Activated CD4-positive, alpha-beta T cell treated with anti-CD3 and anti-CD28 coated beads, Interleukin-2, amount 10 ng/mL, durations not matched to agents 24 days and 14 days (primary cell): Measurements from ENCODE around the gene STARD3. TPM values are rescaled to one million over a fixed set of nuclear protein-coding genes. Genes with fewer than 3 reads are reported as not detected.
"Not testable (repeated sequence)": the region's sequence is repeated elsewhere in the genome, so short reads cannot be mapped to it uniquely, and the experiment has no call there.

Source experiments
- DNase-seq: peaks from one replicate; pipeline ENCODE4 v3.0.0; 2022
- H3K27ac Mint-ChIP-seq: one replicate; pipeline ENCODE4 v1.8.0; 2022; ENCODE audit warnings: mild to moderate bottlenecking, mixed read lengths
- H3K27me3 Mint-ChIP-seq: one replicate; pipeline ENCODE4 v1.8.0; 2022; ENCODE audit warnings: mixed read lengths
- H3K36me3 Mint-ChIP-seq: one replicate; pipeline ENCODE4 v1.8.0; 2022; ENCODE audit warnings: low read depth, mild to moderate bottlenecking, mixed read lengths
- H3K4me1 Mint-ChIP-seq: one replicate; pipeline ENCODE4 v1.8.0; 2021; ENCODE audit warnings: mixed read lengths
- H3K4me3 Mint-ChIP-seq: one replicate; pipeline ENCODE4 v1.8.0; 2022; ENCODE audit warnings: mild to moderate bottlenecking, moderate library complexity, mixed read lengths
- H3K9me3 Mint-ChIP-seq: one replicate; pipeline ENCODE4 v1.8.0; 2021; ENCODE audit warnings: mixed read lengths
- intact Hi-C: fragments of 100-400 bp; cut with micrococcal nuclease; formaldehyde crosslinking; loops from one replicate; pipeline ENCODE4 v1.15.1; 2023
- total RNA-seq: library from RNA; stranded (reverse); gene quantifications from 2 replicates; pipeline ENCODE4 v1.2.3, GENCODE V29; 2022

The STARD3 gene
- total RNA-seq, 1 donor from 2014 or later, result 53.6 TPM

DNA sequence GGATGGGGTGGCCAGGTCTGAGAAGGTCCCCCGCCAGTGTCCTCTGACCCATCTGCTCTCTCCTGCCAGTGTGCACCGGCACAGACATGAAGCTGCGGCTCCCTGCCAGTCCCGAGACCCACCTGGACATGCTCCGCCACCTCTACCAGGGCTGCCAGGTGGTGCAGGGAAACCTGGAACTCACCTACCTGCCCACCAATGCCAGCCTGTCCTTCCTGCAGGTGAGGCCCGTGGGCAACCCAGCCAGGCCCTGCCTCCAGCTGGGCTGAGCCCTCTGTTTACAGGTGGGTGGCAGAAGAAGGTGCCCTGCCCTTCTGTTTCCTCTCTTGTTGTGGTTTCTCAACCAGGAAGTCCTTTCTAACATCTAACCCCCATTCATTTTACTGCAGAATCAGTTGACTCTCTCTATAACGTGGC lies 70.0 kb downstream of the STARD3 start:
- Mint-ChIP-seq H3K27me3 (peaks cover 10% of the 10 kb centered on the region), H3K4me3 (peak overlapping the region; percentile 28), H3K4me1 (peaks cover 9% of the 10 kb centered on the region), H3K36me3 (no peaks in the 10 kb centered on the region), H3K27ac (peak overlapping the region; percentile 17), H3K9me3 (no peaks in the 10 kb centered on the region)
- DNase-seq, result no peak
- intact Hi-C loops, result no loop called here

- Mint-ChIP-seq H3K27ac (no peak overlapping the region), H3K4me1 (peaks cover 6% of the 10 kb centered on the region), H3K27me3 (no peaks in the 10 kb centered on the region), H3K9me3 (no peaks in the 10 kb centered on the region), H3K4me3 (no peak overlapping the region), H3K36me3 (no peaks in the 10 kb centered on the region)
- intact Hi-C loops, result no loop called here
- DNase-seq, result no peak
Measured at GRCh38 chr17:39709319-39709997, 72.5 kb downstream of the STARD3 start.

DNA sequence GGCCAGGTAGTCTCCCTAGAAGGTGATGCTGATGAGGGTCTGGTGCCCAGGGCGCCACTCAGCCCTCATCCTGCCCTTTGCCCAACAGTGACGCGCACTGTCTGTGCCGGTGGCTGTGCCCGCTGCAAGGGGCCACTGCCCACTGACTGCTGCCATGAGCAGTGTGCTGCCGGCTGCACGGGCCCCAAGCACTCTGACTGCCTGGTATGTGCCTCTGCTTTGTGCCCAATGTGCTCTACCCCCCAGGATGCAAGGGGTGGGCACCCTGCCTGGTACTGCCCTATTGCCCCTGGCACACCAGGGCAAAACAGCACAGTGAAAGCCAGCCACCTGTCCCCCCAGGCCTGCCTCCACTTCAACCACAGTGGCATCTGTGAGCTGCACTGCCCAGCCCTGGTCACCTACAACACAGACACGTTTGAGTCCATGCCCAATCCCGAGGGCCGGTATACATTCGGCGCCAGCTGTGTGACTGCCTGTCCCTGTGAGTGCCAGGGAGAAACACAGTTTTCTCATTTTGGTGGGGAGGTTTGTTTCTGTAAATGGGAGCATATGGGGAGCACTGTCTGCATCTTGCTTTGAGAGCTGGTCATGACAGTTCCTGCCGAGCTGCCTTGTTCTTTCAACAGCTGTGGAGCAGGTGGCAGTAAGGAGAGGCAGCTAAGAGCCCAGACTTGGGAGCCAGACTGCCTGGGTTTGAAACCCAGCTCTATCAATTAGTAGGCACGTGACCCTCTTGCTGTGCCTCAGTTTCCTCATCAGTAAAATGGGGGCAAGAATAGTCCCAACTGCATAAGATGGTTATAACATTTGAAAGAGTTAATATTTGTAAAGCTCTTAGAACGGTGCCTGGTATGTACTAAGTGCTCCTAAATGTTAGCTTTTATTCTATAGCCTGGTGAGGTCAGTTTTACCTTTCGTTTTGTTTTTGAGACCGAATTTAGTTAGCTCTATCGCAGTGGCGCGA lies 73.3 kb downstream of the STARD3 start:
- Mint-ChIP-seq H3K9me3 (no peaks in the 10 kb centered on the region), H3K36me3 (no peaks in the 10 kb centered on the region), H3K27ac (no peak overlapping the region), H3K4me3 (no peak overlapping the region), H3K4me1 (peaks cover 6% of the 10 kb centered on the region), H3K27me3 (no peaks in the 10 kb centered on the region)
- intact Hi-C loops, result no loop called here
- no peak for DNase-seq

- H3K9me3 Mint-ChIP-seq, DNase-seq, H3K27ac Mint-ChIP-seq, H3K4me3 Mint-ChIP-seq, intact Hi-C loops, H3K27me3 Mint-ChIP-seq, H3K4me1 Mint-ChIP-seq, H3K36me3 Mint-ChIP-seq: not testable (repeated sequence)
Measured at GRCh38 chr17:39711071-39711470, 74.1 kb downstream of the STARD3 start.

DNA sequence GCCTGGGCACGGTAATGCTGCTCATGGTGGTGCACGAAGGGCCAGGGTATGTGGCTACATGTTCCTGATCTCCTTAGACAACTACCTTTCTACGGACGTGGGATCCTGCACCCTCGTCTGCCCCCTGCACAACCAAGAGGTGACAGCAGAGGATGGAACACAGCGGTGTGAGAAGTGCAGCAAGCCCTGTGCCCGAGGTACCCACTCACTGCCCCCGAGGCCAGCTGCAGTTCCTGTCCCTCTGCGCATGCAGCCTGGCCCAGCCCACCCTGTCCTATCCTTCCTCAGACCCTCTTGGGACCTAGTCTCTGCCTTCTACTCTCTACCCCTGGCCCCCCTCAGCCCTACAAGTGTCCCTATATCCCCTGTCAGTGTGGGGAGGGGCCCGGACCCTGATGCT lies 74.9 kb downstream of the STARD3 start:
- H3K27ac Mint-ChIP-seq, result no peak overlapping the region

More for the DNA sequence above, 74.9 kb downstream of the STARD3 start:
- Mint-ChIP-seq H3K9me3 (no peaks in the 10 kb centered on the region), H3K4me1 (peaks cover 5% of the 10 kb centered on the region), H3K27me3 (no peaks in the 10 kb centered on the region), H3K4me3 (no peak overlapping the region), H3K36me3 (no peaks in the 10 kb centered on the region)
- DNase-seq, result no peak
- intact Hi-C loops, result no loop called here

Other genes with a start within 250 kb of the STARD3 start
- gene FBXL20, start 235.5 kb upstream of the STARD3 start, total RNA-seq, result 20.8 and 21.8 TPM in 2 replicates
- gene MED1, start 185.9 kb upstream of the STARD3 start, total RNA-seq, result 70.9 and 73.0 TPM in 2 replicates
- 89.1 and 90.4 TPM in 2 replicates for gene CDK12, start 175.7 kb upstream of the STARD3 start, total RNA-seq
- gene NEUROD2, start 29.2 kb upstream of the STARD3 start, total RNA-seq, result not detected in 2 replicates
- gene PPP1R1B, start 10.2 kb upstream of the STARD3 start, total RNA-seq, result not detected in 2 replicates
- gene TCAP, start 28.2 kb downstream of the STARD3 start, total RNA-seq, result 0.83 and 1.0 TPM in 2 replicates
- not detected in 2 replicates for gene PNMT, start 31.3 kb downstream of the STARD3 start, total RNA-seq
- 12.5 and 13.5 TPM in 2 replicates for gene PGAP3, start 50.9 kb downstream of the STARD3 start, total RNA-seq
- 3.1 and 4.3 TPM in 2 replicates for gene ERBB2, start 62.9 kb downstream of the STARD3 start, total RNA-seq
- gene MIEN1, start 93.4 kb downstream of the STARD3 start, total RNA-seq, result 29.8 and 33.4 TPM in 2 replicates
- 0.30 TPM in 1 of 2 replicates, not detected in the other for gene GRB7, start 100.8 kb downstream of the STARD3 start, total RNA-seq
- 14.7 and 15.9 TPM in 2 replicates for gene IKZF3, start 227.2 kb downstream of the STARD3 start, total RNA-seq
- not detected in 2 replicates for gene ZPBP2, start 231.1 kb downstream of the STARD3 start, total RNA-seq